HG02798 (cell line): Measurements from ENCODE around the gene FXYD5.
"Not testable (repeated sequence)": the region's sequence is repeated elsewhere in the genome, so short reads cannot be mapped to it uniquely, and the experiment has no call there.

Experiments
- ATAC-seq: cut with Tn5 transposase; IDR thresholded peaks from one replicate; pipeline ENCODE4 v1.9.1; 2021; ENCODE audit warnings: mild to moderate bottlenecking; ENCODE audit not compliant: unreplicated experiment, poor library complexity

The FXYD5 gene

GRCh38 chr19:35171730-35172129 lies 17.2 kb downstream of the FXYD5 start:
- ATAC-seq: no peak

- no peak for ATAC-seq
Observed at GRCh38 chr19:35174226-35174625, 19.7 kb downstream of the FXYD5 start.

GRCh38 chr19:35176181-35176570 lies 21.6 kb downstream of the FXYD5 start:
- ATAC-seq: no peak

- no peak for ATAC-seq
Observed at GRCh38 chr19:35177377-35178274, 23.1 kb downstream of the FXYD5 start.

GRCh38 chr19:35178701-35179100 lies 24.2 kb downstream of the FXYD5 start:
- ATAC-seq: no peak

- ATAC-seq: no peak
Observed at GRCh38 chr19:35179830-35180229, 25.3 kb downstream of the FXYD5 start.

GRCh38 chr19:35181387-35181786 lies 26.9 kb downstream of the FXYD5 start:
- no peak for ATAC-seq

GRCh38 chr19:35184267-35184666 lies 29.7 kb downstream of the FXYD5 start:
- no peak for ATAC-seq

GRCh38 chr19:35184884-35185283 lies 30.3 kb downstream of the FXYD5 start:
- ATAC-seq: no peak

- ATAC-seq: no peak
Observed at GRCh38 chr19:35194012-35194984, 39.8 kb downstream of the FXYD5 start.

GRCh38 chr19:35195830-35196229 lies 41.3 kb downstream of the FXYD5 start:
- no peak for ATAC-seq

- ATAC-seq: not testable (repeated sequence)
Observed at GRCh38 chr19:35196861-35197260, 42.3 kb downstream of the FXYD5 start.

GRCh38 chr19:35199481-35199880 lies 44.9 kb downstream of the FXYD5 start:
- no peak for ATAC-seq

- ATAC-seq: no peak
Observed at GRCh38 chr19:35202722-35203688, 48.5 kb downstream of the FXYD5 start.

- ATAC-seq: peak; percentile 87
Observed at GRCh38 chr19:35204799-35205732, 50.5 kb downstream of the FXYD5 start.

- no peak for ATAC-seq
Observed at GRCh38 chr19:35205733-35206323, 51.3 kb downstream of the FXYD5 start.

GRCh38 chr19:35206379-35206778 lies 51.8 kb downstream of the FXYD5 start:
- no peak for ATAC-seq

GRCh38 chr19:35206855-35207254 lies 52.3 kb downstream of the FXYD5 start:
- no peak for ATAC-seq
